ENCODE data around the gene PRSS2. TPM values are rescaled to one million over a fixed set of nuclear protein-coding genes. Genes with fewer than 3 reads are reported as not detected.

The PRSS2 gene
- total and polyA plus RNA-seq, 9 of the 15 experiments (the other 6 are each of a cell fraction or from before 2014, with no cell fraction given): 1.3 to 23.9 (median 3.8) TPM

DNA sequence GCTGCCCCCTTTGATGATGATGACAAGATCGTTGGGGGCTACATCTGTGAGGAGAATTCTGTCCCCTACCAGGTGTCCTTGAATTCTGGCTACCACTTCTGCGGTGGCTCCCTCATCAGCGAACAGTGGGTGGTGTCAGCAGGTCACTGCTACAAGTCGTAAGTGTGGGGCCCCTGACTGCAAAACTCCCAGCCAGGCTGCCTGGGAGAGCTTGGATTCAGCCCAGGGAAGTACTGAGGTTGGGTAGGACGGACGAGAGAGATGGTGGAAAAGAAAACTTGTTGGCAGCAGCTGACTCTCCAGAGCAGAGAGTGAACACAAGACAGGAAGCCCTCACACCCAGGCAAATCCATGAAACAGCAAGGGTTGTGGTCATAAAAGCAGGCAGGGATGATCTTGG, 1.3 kb downstream of the PRSS2 start:
- H3K4me3 ChIP-seq: no peak overlapping the region
- FAIRE-seq: no peak
- no peak for DNase-seq (ENCODE audit: extremely low read depth in 1 of 4, low spot score in 3 of 4)
- ATAC-seq: no peak
- peaks cover 0 to 31% of the 10 kb centered on the region in 2 experiments; a peak in 4 of 5 replicates for H3K27me3 ChIP-seq (ENCODE audit: control insufficient read depth in 2 of 2, insufficient read depth in 2 of 2, low read length in 2 of 2)
- intact Hi-C loops (cut with micrococcal nuclease): no loop called here
- 0% methylated on average over 6 of the region's 6 CpGs for WGBS (ENCODE audit: insufficient coverage, low coverage, missing lambda C conversion rate)
- H3K9ac ChIP-seq (ENCODE audit: insufficient read depth in 1 of 2, low read depth in 2 of 2, low read length in 2 of 2): no peak overlapping the region
- H3K79me2 ChIP-seq (ENCODE audit: control insufficient read depth, insufficient read depth, low read length): no peaks in the 10 kb centered on the region
- ChIA-PET CTCF (ENCODE audit: low intra/inter-chr PET ratio) (no interaction called here), POLR2A (interaction anchor here (0.7 kb wide), 1 partner anchor 164 kb away, joined by 3 read pairs; no protein-coding TSS in a partner anchor)
- TF ChIP-seq POLR2AphosphoS2 (IDR thresholded peaks at IDR 0.05; ENCODE audit: low read length): no peak
- H2AFZ ChIP-seq (ENCODE audit: low read depth, low read length): no peak overlapping the region
- H3K4me1 ChIP-seq (replicated peaks in 1 of 2; ENCODE audit: control insufficient read depth in 2 of 2, insufficient read depth in 2 of 2, low read length in 2 of 2): no peaks in the 10 kb centered on the region; a peak in 1 of 5 replicates
- H3K9me3 ChIP-seq (replicated peaks; ENCODE audit: control insufficient read depth, insufficient read depth, low read depth, low read length): no peaks in the 10 kb centered on the region
- H4K20me1 ChIP-seq (replicated peaks; ENCODE audit: control insufficient read depth, insufficient read depth, low read length): no peaks in the 10 kb centered on the region; the same call in 1 of the 2 replicates
- no peaks in the 10 kb centered on the region for H3K9me1 ChIP-seq (ENCODE audit: control insufficient read depth, insufficient read depth, low read length)
- H3K27ac ChIP-seq (ENCODE audit: extremely low read depth, low read depth, low read length): no peak overlapping the region
- no peak overlapping the region for H3K4me2 ChIP-seq (ENCODE audit: insufficient read depth, low read length)
- no TSS peak for BruUV-seq (replicated peaks)
- in situ Hi-C loops (cut with MboI): no loop called here
- H3K36me3 ChIP-seq (ENCODE audit: control insufficient read depth, insufficient read depth, low read length): no peaks in the 10 kb centered on the region

DNA sequence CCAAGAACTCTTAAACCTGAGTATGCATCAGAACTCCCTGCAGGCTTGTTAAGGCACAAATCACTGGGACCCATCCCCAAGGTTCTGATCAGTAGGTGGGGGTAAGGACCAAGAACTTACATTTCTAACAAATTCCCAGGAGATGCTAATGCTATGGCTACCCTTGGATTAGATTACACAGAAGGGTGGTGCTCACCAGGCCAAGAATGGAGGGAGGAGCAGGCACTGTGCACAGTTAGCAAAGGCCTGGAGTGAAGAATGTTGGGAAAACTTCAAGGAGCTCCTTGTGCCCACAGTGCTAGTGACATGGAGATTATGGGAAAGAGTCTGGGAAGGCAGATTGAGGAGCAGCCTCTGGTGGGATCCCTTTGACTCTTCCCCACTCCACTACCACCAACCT, 1.9 kb downstream of the PRSS2 start:
- H3K27me3 ChIP-seq (ENCODE audit: control insufficient read depth in 2 of 2, insufficient read depth in 2 of 2, low read length in 2 of 2): peaks cover 0 to 31% of the 10 kb centered on the region in 2 experiments; a peak in 4 of 5 replicates
- no peak overlapping the region for H3K27ac ChIP-seq (ENCODE audit: extremely low read depth, low read depth, low read length)
- FAIRE-seq: no peak
- no peak for TF ChIP-seq TAF1 (IDR thresholded peaks at IDR 0.05; ENCODE audit: control insufficient read depth, extremely low read depth, insufficient read depth, low read length, severe bottlenecking)
- TF ChIP-seq POLR3G (IDR thresholded peaks at IDR 0.05; ENCODE audit: extremely low read depth, insufficient read length, insufficient replicate concordance): no peak
- TF ChIP-seq, protein P1, sequence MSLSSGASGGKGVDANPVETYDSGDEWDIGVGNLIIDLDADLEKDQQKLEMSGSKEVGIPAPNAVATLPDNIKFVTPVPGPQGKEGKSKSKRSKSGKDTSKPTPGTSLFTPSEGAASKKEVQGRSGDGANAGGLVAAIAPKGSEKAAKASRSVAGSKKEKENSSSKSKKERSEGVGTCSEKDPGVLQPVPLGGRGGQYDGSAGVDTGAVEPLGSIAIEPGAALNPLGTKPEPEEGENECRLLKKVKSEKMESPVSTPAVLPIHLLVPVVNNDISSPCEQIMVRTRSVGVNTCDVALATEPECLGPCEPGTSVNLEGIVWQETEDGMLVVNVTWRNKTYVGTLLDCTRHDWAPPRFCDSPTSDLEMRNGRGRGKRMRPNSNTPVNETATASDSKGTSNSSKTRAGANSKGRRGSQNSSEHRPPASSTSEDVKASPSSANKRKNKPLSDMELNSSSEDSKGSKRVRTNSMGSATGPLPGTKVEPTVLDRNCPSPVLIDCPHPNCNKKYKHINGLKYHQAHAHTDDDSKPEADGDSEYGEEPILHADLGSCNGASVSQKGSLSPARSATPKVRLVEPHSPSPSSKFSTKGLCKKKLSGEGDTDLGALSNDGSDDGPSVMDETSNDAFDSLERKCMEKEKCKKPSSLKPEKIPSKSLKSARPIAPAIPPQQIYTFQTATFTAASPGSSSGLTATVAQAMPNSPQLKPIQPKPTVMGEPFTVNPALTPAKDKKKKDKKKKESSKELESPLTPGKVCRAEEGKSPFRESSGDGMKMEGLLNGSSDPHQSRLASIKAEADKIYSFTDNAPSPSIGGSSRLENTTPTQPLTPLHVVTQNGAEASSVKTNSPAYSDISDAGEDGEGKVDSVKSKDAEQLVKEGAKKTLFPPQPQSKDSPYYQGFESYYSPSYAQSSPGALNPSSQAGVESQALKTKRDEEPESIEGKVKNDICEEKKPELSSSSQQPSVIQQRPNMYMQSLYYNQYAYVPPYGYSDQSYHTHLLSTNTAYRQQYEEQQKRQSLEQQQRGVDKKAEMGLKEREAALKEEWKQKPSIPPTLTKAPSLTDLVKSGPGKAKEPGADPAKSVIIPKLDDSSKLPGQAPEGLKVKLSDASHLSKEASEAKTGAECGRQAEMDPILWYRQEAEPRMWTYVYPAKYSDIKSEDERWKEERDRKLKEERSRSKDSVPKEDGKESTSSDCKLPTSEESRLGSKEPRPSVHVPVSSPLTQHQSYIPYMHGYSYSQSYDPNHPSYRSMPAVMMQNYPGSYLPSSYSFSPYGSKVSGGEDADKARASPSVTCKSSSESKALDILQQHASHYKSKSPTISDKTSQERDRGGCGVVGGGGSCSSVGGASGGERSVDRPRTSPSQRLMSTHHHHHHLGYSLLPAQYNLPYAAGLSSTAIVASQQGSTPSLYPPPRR (CRISPR knock-in tag; IDR thresholded peaks at IDR 0.05; ENCODE audit: borderline replicate concordance): no peak
- TF ChIP-seq, protein P2, sequence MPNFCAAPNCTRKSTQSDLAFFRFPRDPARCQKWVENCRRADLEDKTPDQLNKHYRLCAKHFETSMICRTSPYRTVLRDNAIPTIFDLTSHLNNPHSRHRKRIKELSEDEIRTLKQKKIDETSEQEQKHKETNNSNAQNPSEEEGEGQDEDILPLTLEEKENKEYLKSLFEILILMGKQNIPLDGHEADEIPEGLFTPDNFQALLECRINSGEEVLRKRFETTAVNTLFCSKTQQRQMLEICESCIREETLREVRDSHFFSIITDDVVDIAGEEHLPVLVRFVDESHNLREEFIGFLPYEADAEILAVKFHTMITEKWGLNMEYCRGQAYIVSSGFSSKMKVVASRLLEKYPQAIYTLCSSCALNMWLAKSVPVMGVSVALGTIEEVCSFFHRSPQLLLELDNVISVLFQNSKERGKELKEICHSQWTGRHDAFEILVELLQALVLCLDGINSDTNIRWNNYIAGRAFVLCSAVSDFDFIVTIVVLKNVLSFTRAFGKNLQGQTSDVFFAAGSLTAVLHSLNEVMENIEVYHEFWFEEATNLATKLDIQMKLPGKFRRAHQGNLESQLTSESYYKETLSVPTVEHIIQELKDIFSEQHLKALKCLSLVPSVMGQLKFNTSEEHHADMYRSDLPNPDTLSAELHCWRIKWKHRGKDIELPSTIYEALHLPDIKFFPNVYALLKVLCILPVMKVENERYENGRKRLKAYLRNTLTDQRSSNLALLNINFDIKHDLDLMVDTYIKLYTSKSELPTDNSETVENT (CRISPR knock-in tag; IDR thresholded peaks at IDR 0.05): no peak
- no peak for TF ChIP-seq ATF7 (IDR thresholded peaks at IDR 0.05)
- TF ChIP-seq ZNF79 (CRISPR knock-in tag; IDR thresholded peaks at IDR 0.05; ENCODE audit: low read depth): no peak
- no peak for TF ChIP-seq ZNF134 (CRISPR knock-in tag; conservative IDR thresholded peaks at IDR 0.05)
- TF ChIP-seq XRCC5 (IDR thresholded peaks at IDR 0.05; ENCODE audit: low read depth, low read length): no peak

More for the DNA sequence above, 1.9 kb downstream of the PRSS2 start:
- no peak for DNase-seq (ENCODE audit: extremely low read depth in 1 of 4, low spot score in 3 of 4)
- Histone ChIP-seq H3K4me3 (no peak overlapping the region), H3K9me1 (ENCODE audit: control insufficient read depth, insufficient read depth, low read length) (no peaks in the 10 kb centered on the region), H3K9me3 (replicated peaks; ENCODE audit: control insufficient read depth, insufficient read depth, low read depth, low read length) (no peaks in the 10 kb centered on the region), H3K4me1 (replicated peaks in 1 of 2; ENCODE audit: control insufficient read depth in 2 of 2, insufficient read depth in 2 of 2, low read length in 2 of 2) (no peaks in the 10 kb centered on the region; a peak in 1 of 5 replicates), H3K9ac (ENCODE audit: insufficient read depth in 1 of 2, low read depth in 2 of 2, low read length in 2 of 2) (no peak overlapping the region), H4K20me1 (replicated peaks; ENCODE audit: control insufficient read depth, insufficient read depth, low read length) (no peaks in the 10 kb centered on the region; the same call in 1 of the 2 replicates), H3K79me2 (ENCODE audit: control insufficient read depth, insufficient read depth, low read length) (no peaks in the 10 kb centered on the region), H3K4me2 (ENCODE audit: insufficient read depth, low read length) (no peak overlapping the region), H3K36me3 (ENCODE audit: control insufficient read depth, insufficient read depth, low read length) (no peaks in the 10 kb centered on the region), H2AFZ (ENCODE audit: low read depth, low read length) (no peak overlapping the region)
- in situ Hi-C loops (cut with MboI) (no loop called here), intact Hi-C loops (cut with micrococcal nuclease) (no loop called here)
- no peak for ATAC-seq
- ChIA-PET CTCF (ENCODE audit: low intra/inter-chr PET ratio) (no interaction called here), POLR2A (interaction anchor here (0.5 to 0.7 kb wide), 3 partner anchors 163 to 417 kb away, joined by 3 to 5 read pairs (median 3); no protein-coding TSS in a partner anchor)
- no TSS peak for BruUV-seq (replicated peaks)

Data from K562 (cell line).